Measurements from ENCODE around the gene CD300E.

GRCh38 chr17:74649909-74650308, 26.4 kb upstream of the CD300E start:
- no peak for TF ChIP-seq CTCF (conservative IDR thresholded peaks at IDR 0.05; ENCODE audit: low read depth, low read length)
- no peak for TF ChIP-seq EZH2 (IDR thresholded peaks at IDR 0.05; ENCODE audit: borderline replicate concordance, low read depth, low read length, poor library complexity, severe bottlenecking)

Measured in A673 (cell line).